ENCODE measurements around the gene SH3BP5L.
A peak's percentile ranks its signal among the peaks of the same experiment; 100 is the strongest.

The SH3BP5L gene

GRCh38 chr1:248847181-248847955, 21.7 kb upstream of the SH3BP5L start:
- TF ChIP-seq CTCF (IDR thresholded peaks at IDR 0.05; ENCODE audit: low read length, missing control alignments) = no peak
- no peak overlapping the region for H3K4me3 ChIP-seq (replicated peaks; ENCODE audit: low read depth, low read length)
- DNase-seq (ENCODE audit: low read depth) = no peak

- no peak for TF ChIP-seq CTCF (IDR thresholded peaks at IDR 0.05; ENCODE audit: low read length, missing control alignments)
- no peak for DNase-seq (ENCODE audit: low read depth)
- H3K4me3 ChIP-seq (replicated peaks; ENCODE audit: low read depth, low read length) = no peak overlapping the region
Measured at GRCh38 chr1:248844526-248844925, 18.8 kb upstream of the SH3BP5L start.

- H3K4me3 ChIP-seq (replicated peaks; ENCODE audit: low read depth, low read length) = no peak overlapping the region
- no peak for TF ChIP-seq CTCF (IDR thresholded peaks at IDR 0.05; ENCODE audit: low read length, missing control alignments)
- no peak for DNase-seq (ENCODE audit: low read depth)
Measured at GRCh38 chr1:248843687-248844086, 18.0 kb upstream of the SH3BP5L start.

DNA sequence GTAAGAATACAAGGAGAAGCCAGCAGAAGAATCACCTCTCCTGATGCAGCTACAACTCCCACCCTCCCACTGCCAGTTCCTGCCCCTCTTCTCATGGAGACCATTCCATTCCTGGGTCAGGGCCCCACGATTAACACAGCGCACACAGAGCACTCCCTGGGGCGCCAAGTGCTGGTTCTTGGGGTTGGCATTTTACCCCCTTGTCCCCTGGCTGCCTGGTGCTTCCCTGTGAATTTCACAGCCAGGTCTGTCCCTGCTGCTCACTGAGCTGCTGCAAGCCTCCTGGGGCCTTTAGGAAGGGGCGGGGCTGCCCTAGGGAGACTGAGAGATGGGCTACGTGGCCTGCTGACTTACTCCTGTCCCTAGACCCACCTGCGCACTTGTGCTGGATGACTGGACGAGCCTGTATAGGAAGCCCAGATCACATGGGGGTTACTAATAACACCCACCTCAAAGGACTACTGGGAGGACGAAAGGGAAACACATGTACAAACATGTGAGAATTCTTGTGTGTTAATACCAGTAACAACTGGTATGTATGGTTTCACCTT, 17.1 kb upstream of the SH3BP5L start:
- no peak overlapping the region for H3K4me3 ChIP-seq (replicated peaks; ENCODE audit: low read depth, low read length)
- no peak for TF ChIP-seq CTCF (IDR thresholded peaks at IDR 0.05; ENCODE audit: low read length, missing control alignments)
- DNase-seq (ENCODE audit: low read depth) = no peak

DNA sequence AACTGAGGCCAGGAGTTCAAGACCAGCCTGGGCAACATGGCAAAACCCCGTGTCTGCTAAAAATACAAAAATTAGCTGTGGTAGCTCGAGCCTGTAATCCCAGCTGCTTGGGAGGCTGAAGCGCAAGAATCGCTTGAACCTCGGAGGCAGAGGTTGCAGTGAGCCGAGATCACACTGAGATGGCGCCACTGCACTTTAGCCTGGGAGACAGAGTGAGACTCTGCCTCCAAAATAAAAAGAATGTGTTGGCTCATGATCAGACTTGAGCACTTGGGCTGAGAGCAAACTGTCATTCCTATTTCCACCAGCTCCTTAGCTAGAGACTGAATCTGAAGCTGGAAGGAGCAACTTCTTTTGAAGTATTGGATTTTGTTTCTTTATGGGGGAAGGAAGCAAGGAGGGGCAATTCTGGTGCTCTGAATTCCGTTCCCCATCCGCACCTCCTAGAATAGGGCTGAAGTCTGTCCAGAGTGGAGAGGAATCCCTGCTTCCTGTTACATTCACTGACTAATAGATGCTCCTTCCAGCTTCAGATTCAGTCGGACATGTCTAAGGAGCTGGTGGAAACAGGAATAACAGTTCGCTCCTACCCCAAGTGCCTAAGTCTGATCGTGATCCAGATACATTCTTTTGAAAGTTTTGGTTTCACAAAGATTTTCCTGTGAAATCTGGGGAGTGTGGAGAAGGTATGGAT, 16.1 kb upstream of the SH3BP5L start:
- H3K4me3 ChIP-seq (replicated peaks; ENCODE audit: low read depth, low read length) = no peak overlapping the region
- DNase-seq (ENCODE audit: low read depth) = peak; percentile 77
- peak; percentile 59 for TF ChIP-seq CTCF (IDR thresholded peaks at IDR 0.05; ENCODE audit: low read length, missing control alignments)

DNA sequence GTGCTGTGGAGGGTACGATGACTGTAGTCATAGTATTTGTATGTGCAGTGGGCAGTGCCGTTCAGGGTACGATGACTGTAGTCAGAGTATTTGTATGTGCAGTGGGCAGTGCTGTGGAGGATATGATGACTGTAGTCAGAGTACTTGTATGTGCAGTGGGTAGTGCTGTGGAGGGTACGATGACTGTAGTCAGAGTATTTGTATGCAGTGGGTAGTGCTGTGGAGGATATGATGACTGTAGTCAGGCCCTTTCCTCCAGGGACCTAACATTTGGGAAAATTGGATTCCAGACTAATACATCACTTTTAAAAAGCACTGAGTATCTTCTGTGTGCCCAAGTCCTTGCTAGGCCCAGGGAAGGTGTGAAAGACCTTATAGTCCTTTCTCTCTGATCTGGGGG, 15.2 kb upstream of the SH3BP5L start:
- no peak overlapping the region for H3K4me3 ChIP-seq (replicated peaks; ENCODE audit: low read depth, low read length)
- no peak for TF ChIP-seq CTCF (IDR thresholded peaks at IDR 0.05; ENCODE audit: low read length, missing control alignments)
- no peak for DNase-seq (ENCODE audit: low read depth)

All from fibroblast of pulmonary artery (primary cell).